Pancreas (tissue), 10 donors: ENCODE data around the gene CHMP6. TPM values are rescaled to one million over a fixed set of nuclear protein-coding genes. Genes with fewer than 3 reads are reported as not detected.
A peak's percentile ranks its signal among the peaks of the same experiment; 100 is the strongest.

Source experiments
- ATAC-seq, 4 donors: fragments of 200-7000 bp; cut with Tn5 transposase; one replicate each; pipeline versions ENCODE4 v1.8.0 to v1.9.1; 2020; ENCODE audit warnings: mild to moderate bottlenecking in 4 of 4, moderate library complexity in 4 of 4
- DNase-seq, 6 donors: peaks; one replicate each; pipeline ENCODE4 v3.0.0-alpha.2; 2020
- FAIRE-seq: peaks from 2 replicates; lab custom pipeline; 2012; peaks lifted over from hg19 to GRCh38; lab: Jason Lieb, UNC
- H3K27ac ChIP-seq, 4 donors: fragments of 200-600 bp; sonication (generic); 1 replicate in 3 of 4; 2 replicates in 1 of 4; pipeline versions ENCODE4 v1.5.0 to v1.8.0; 2020
- H3K27me3 ChIP-seq, 4 donors: fragments of 200-600 bp; one replicate each; pipeline ENCODE4 v1.8.0; 2021
- H3K36me3 ChIP-seq, 3 donors: fragments of 200-600 bp; sonication (generic) in 1 of 3; one replicate each; pipeline versions ENCODE4 v1.5.0 to v1.8.0; 2020 to 2021
- H3K4me1 ChIP-seq, 3 donors: fragments of 200-600 bp; one replicate each; pipeline ENCODE4 v1.8.0; 2021
- H3K4me3 ChIP-seq, 4 donors: fragments of 200-600 bp; sonication (generic) in 2 of 4; one replicate each; pipeline versions ENCODE4 v1.5.0 to v1.8.0; 2020 to 2021
- H3K9me3 ChIP-seq, 4 donors: fragments of 200-600 bp; one replicate each; pipeline ENCODE4 v1.8.0; 2021
- WGBS, 2 donors: extraction: QIAGEN DNeasy Blood & Tissue Kit; methylation state at CpG; one replicate each; pipeline ENCODE4 v1.1.7; 2013; 5-methylcytosine and 5-hydroxymethylcytosine counted together
- intact Hi-C, 3 donors: fragments of 100-400 bp; cut with DNase I; formaldehyde crosslinking; loops; one replicate each; pipeline versions ENCODE4 v1.11.1 to v1.14.2; 2022
- polyA plus RNA-seq, 2 donors: library from polyadenylated mRNA; stranded (reverse); fragments of 200-250 nt; gene quantifications; one replicate each; pipeline ENCODE4 v1.2.3, GENCODE V29; 2013
- total RNA-seq, 6 donors: library from RNA; stranded (reverse); fragmentation: NEBNext Ultra II Directional in 4 of 6; extraction: Animal tissue kit (Norgen Biotek cat#: 25700) in 4 of 6; gene quantifications; one replicate each; pipeline versions ENCODE4 v1.2.1 to v1.2.4, GENCODE V29; 2021 to 2023
- TF ChIP-seq, protein P1 (sequence below), 4 donors: fragments of 200-600 bp; sonication (generic) in 3 of 4; IDR thresholded peaks; one replicate each; pipeline versions ENCODE4 v1.5.0 to v1.8.0; 2021; ENCODE audit warnings: antibody characterized with exemption in 4 of 4
- donor health status: healthy with polysubstance abuse.
- donor health status: DM: no; HTN: no; CAD: no; lungs with moderate emphysema.
- donor health status: DM: no; HTN: no; CAD: no.
- donor health status: control.
- donor health status: control.
- donor health status: Bipolar disorder and iron deficiency.
- donor health status: DM: yes; HTN: yes; CAD: no.
- donor health status: DM: no; HTN: no; CAD: no.
- donor health status: DM: no; HTN: no; CAD: no.
- donor health status: DM: yes; HTN: yes; CAD: no.

Gene CHMP6
- total and polyA plus RNA-seq, 8 donors, result 9.5 to 30.8 (median 13.8) TPM

DNA sequence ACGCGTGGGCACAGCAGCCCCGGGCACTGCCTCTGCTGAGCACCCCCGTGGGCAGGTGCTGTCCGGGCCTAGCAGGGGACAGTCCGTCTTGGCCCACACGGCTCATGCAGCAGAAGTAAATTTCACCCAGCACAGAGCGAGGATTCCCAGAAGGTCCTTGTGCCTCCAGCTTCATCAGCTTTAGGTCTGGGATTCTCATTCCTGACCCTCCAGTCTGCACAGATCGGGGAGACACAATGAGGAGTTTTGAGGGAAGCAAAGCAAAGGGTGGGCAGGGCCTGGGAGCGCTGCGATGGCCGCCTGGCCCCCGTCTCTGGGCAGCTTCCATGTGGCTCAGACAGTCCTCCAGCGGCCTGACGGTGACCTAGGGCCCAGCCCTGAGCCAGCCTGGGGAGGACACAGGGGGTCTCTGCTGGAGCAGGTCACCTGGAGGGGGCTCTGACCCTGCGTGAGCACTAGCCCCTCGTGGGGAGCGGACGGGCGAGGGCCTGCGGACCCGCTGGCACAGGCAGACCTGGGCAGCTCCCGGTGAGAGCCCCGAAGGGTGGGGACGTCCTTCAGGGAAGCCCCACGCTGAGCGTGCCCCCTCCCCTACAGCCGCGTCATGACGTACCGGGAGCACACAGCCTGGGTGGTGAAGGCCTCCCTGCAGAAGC, 30.7 kb upstream of the CHMP6 start:
- H3K36me3 ChIP-seq, result no peaks in the 10 kb centered on the region
- intact Hi-C loops, result no loop called here
- H3K27me3 ChIP-seq, result no peaks in the 10 kb centered on the region
- no peaks in the 10 kb centered on the region for H3K4me1 ChIP-seq
- no peak overlapping the region for H3K27ac ChIP-seq
- no peak overlapping the region for H3K4me3 ChIP-seq
- no peak for FAIRE-seq
- WGBS, 2 donors, result 96 to 98% methylated on average over 31 of the region's 31 CpGs
- no peaks in the 10 kb centered on the region for H3K9me3 ChIP-seq
- TF ChIP-seq, protein P1, sequence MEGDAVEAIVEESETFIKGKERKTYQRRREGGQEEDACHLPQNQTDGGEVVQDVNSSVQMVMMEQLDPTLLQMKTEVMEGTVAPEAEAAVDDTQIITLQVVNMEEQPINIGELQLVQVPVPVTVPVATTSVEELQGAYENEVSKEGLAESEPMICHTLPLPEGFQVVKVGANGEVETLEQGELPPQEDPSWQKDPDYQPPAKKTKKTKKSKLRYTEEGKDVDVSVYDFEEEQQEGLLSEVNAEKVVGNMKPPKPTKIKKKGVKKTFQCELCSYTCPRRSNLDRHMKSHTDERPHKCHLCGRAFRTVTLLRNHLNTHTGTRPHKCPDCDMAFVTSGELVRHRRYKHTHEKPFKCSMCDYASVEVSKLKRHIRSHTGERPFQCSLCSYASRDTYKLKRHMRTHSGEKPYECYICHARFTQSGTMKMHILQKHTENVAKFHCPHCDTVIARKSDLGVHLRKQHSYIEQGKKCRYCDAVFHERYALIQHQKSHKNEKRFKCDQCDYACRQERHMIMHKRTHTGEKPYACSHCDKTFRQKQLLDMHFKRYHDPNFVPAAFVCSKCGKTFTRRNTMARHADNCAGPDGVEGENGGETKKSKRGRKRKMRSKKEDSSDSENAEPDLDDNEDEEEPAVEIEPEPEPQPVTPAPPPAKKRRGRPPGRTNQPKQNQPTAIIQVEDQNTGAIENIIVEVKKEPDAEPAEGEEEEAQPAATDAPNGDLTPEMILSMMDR (IDR thresholded peaks at IDR 0.05), result no peak
- no peak for ATAC-seq
- peak in 1 of 6 donors; percentile 69 for DNase-seq

DNA sequence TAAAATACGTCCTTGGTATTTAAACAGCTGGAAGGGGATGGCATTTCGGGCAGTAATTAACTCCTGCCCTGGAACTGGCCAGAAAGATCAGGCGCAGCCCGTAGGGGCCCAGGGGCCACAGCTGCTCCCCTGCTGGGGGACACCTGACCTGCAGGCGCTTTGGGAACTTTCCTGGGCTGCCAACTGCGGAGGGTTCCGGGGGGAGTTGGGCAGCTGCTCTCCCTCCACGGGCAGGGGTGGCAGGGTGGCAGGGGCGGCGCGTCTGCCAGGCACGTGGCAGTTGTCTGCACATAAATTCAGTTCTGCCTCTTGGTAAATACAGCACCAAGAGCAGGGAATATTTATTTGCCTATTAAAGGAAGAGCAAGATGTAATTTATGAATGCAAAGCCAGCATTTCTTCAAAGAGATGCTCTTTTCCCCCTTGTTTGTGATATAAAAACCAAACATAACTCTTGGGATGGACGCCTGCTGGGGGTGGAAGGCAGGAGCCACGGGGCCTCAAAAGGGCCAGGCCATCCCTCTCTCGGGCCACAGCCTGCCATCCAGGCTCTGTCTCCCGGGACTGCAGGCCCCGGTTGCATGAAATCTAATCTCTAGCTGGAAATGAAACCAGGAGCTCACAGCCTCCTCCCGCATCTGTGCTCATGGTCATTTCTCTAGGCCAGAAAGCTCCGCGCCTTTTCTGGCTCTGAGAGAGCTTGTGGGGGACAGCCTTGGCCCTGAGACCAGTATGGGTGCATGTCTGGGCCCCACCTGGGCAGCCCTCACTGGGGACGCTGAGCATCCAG, 29.9 kb upstream of the CHMP6 start:
- Histone ChIP-seq H3K27ac (no peak overlapping the region), H3K4me1 (no peaks in the 10 kb centered on the region), H3K9me3 (no peaks in the 10 kb centered on the region), H3K4me3 (no peak overlapping the region), H3K36me3 (no peaks in the 10 kb centered on the region), H3K27me3 (no peaks in the 10 kb centered on the region)
- intact Hi-C loops, result no loop called here
- peak in 1 of 6 donors; percentile 54 for DNase-seq
- no peak for ATAC-seq
- TF ChIP-seq, protein P1 (IDR thresholded peaks at IDR 0.05), result no peak
- FAIRE-seq, result no peak
- WGBS, 2 donors, result 90 to 91% methylated on average over 21 of the region's 21 CpGs

DNA sequence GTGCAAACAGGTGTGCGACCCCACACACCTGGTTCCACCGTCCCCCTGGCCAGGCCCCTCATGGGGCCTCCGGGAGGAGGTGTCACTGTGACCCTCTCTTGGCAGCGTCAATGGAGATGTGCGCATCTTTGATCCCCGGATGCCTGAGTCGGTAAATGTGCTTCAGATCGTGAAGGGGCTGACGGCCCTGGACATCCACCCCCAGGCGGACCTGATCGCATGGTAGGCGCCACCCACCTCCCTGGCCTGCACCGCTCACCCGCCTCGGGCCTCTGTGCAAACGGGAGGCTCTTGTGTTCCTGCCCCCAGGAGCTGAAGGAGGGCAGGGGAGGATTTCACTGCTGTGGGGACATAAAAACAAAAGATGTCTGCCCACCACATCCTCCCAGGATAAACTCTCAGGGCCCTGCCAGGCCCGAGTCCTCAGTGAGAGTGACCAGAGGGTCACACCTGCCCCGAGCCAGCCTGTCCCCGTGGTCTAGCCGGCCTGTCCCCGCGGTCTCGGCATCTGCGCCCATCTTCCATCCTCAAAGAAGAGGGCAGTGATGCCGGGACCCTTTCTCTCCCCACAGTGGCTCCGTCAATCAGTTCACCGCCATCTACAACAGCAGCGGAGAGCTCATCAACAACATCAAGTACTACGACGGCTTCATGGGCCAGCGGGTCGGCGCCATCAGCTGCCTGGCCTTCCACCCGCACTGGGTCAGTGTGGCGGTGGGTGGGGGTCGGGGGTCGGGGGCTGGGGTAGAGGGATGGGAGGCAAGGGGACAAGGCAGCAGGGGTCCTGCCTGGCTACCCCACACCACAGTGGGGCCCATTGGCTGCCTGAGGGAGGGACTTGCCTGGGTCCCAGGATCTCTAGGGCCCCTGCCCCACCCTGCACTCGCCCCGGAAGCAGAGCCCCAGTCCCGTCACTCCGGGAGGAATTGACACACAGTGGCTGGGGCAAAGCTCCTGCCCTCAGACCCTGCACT, 29.0 kb upstream of the CHMP6 start:
- FAIRE-seq (no peak), ATAC-seq (no peak), DNase-seq (peak in 1 of 6 donors; percentile 53)
- Histone ChIP-seq H3K4me3 (no peak overlapping the region), H3K4me1 (no peaks in the 10 kb centered on the region), H3K36me3 (no peaks in the 10 kb centered on the region), H3K27me3 (no peaks in the 10 kb centered on the region), H3K27ac (no peak overlapping the region), H3K9me3 (no peaks in the 10 kb centered on the region)
- intact Hi-C loops, result no loop called here
- WGBS, 2 donors, result 92 to 94% methylated on average over 40 to 41 of the region's 41 CpGs
- TF ChIP-seq, protein P1 (IDR thresholded peaks at IDR 0.05), result no peak

DNA sequence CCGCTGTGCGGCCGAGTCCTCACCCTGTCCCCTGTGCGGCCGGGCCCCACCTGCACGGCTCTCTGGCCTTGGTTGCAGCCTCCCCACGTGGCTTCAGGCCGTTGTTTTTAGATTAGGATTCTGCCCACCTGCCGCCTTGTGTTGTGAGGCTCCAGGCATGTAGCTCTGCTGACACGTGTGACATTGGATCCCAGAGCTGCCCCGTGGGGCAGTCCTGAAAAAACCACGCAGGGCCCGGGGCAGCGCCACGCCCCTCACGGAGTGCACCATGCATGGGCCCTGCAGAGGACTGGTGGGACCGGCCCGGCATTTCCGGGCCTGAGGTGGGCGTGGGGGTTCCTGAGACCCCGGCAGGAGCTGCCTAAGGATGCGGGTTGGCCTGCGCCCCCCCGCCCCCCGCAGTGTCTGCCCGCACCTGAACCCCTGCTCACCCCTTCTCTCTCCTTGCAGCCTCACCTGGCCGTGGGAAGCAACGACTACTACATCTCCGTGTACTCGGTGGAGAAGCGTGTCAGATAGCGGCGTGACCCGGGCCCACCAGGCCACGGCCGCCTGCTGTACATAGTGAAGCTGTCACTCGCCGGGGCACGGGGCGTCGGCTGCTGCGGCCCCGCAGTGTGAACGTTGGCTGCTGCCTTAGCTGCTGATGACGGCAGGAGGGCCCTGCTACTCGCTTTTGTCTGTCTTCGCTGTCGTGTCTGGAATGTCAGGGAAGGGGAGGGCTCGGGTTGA, 27.7 kb upstream of the CHMP6 start:
- Histone ChIP-seq H3K27ac (no peak overlapping the region), H3K27me3 (no peaks in the 10 kb centered on the region), H3K9me3 (no peaks in the 10 kb centered on the region), H3K4me1 (peaks cover 1 to 7% (median 4%) of the 10 kb centered on the region in 3 donors), H3K4me3 (no peak overlapping the region), H3K36me3 (no peaks in the 10 kb centered on the region)
- WGBS, 2 donors, result 91 to 92% methylated on average over 49 of the region's 49 CpGs
- no peak for ATAC-seq
- FAIRE-seq, result no peak
- DNase-seq, result peak in 1 of 6 donors; percentile 62
- intact Hi-C loops, result no loop called here
- TF ChIP-seq, protein P1 (IDR thresholded peaks at IDR 0.05), result no peak
